Measurements from ENCODE around the gene VEPH1. TPM values are rescaled to one million over a fixed set of nuclear protein-coding genes. Genes with fewer than 3 reads are reported as not detected.

The VEPH1 gene
- total RNA-seq, 1 experiment from 2014 or later = not detected

GRCh38 chr3:157464321-157464720, 38.9 kb downstream of the VEPH1 start:
- DNase-seq = no peak

GRCh38 chr3:157463816-157464215, 39.4 kb downstream of the VEPH1 start:
- no peak for DNase-seq
- no peaks in the 10 kb centered on the region for H3K9me3 ChIP-seq
- H3K4me3 ChIP-seq = no peak overlapping the region
- no peaks in the 10 kb centered on the region for H3K36me3 ChIP-seq
- no peaks in the 10 kb centered on the region for H3K27me3 ChIP-seq

More at GRCh38 chr3:157464321-157464720, 38.9 kb downstream of the VEPH1 start:
- Histone ChIP-seq H3K36me3 (no peaks in the 10 kb centered on the region), H3K4me3 (no peak overlapping the region), H3K9me3 (no peaks in the 10 kb centered on the region), H3K27me3 (no peaks in the 10 kb centered on the region)

- DNase-seq = peak; percentile 41
- no peak overlapping the region for H3K4me3 ChIP-seq
These were observed 43.0 kb downstream of the VEPH1 start for GRCh38 chr3:157460253-157460652.

GRCh38 chr3:157459706-157460105, 43.5 kb downstream of the VEPH1 start:
- Histone ChIP-seq H3K4me3 (no peak overlapping the region), H3K9me3 (0 out of 2 replicates have a peak, but pooled peaks cover 2% of the 10 kb centered on the region), H3K36me3 (no peaks in the 10 kb centered on the region), H3K27me3 (no peaks in the 10 kb centered on the region)
- DNase-seq = no peak

More at GRCh38 chr3:157460253-157460652, 43.0 kb downstream of the VEPH1 start:
- Histone ChIP-seq H3K36me3 (no peaks in the 10 kb centered on the region), H3K27me3 (no peaks in the 10 kb centered on the region), H3K9me3 (0 out of 2 replicates have a peak, but pooled peaks cover 2% of the 10 kb centered on the region)

- DNase-seq = no peak
These were observed 49.4 kb downstream of the VEPH1 start for GRCh38 chr3:157453824-157454223.

GRCh38 chr3:157452097-157452496, 51.1 kb downstream of the VEPH1 start:
- DNase-seq = no peak
- no peaks in the 10 kb centered on the region for H3K9me3 ChIP-seq

More at GRCh38 chr3:157453824-157454223, 49.4 kb downstream of the VEPH1 start:
- H3K27me3 ChIP-seq = no peaks in the 10 kb centered on the region
- no peaks in the 10 kb centered on the region for H3K36me3 ChIP-seq
- 0 out of 2 replicates have a peak, but pooled peaks cover 2% of the 10 kb centered on the region for H3K9me3 ChIP-seq
- H3K4me3 ChIP-seq = no peak overlapping the region

GRCh38 chr3:157447026-157447694, 56.1 kb downstream of the VEPH1 start:
- H3K4me3 ChIP-seq = no peak overlapping the region
- H3K9me3 ChIP-seq = no peaks in the 10 kb centered on the region
- no peaks in the 10 kb centered on the region for H3K27me3 ChIP-seq
- DNase-seq = no peak
- H3K36me3 ChIP-seq = no peaks in the 10 kb centered on the region

More at GRCh38 chr3:157452097-157452496, 51.1 kb downstream of the VEPH1 start:
- H3K27me3 ChIP-seq = no peaks in the 10 kb centered on the region
- no peaks in the 10 kb centered on the region for H3K36me3 ChIP-seq
- no peak overlapping the region for H3K4me3 ChIP-seq

GRCh38 chr3:157445857-157446256, 57.4 kb downstream of the VEPH1 start:
- no peak for DNase-seq
- Histone ChIP-seq H3K27me3 (no peaks in the 10 kb centered on the region), H3K36me3 (no peaks in the 10 kb centered on the region), H3K9me3 (no peaks in the 10 kb centered on the region), H3K4me3 (no peak overlapping the region)

GRCh38 chr3:157444797-157445184, 58.4 kb downstream of the VEPH1 start:
- DNase-seq = no peak
- Histone ChIP-seq H3K27me3 (no peaks in the 10 kb centered on the region), H3K9me3 (no peaks in the 10 kb centered on the region), H3K36me3 (no peaks in the 10 kb centered on the region), H3K4me3 (no peak overlapping the region)

- Histone ChIP-seq H3K36me3 (no peaks in the 10 kb centered on the region), H3K9me3 (no peaks in the 10 kb centered on the region), H3K27me3 (no peaks in the 10 kb centered on the region), H3K4me3 (no peak overlapping the region)
- DNase-seq = no peak
These were observed 59.1 kb downstream of the VEPH1 start for GRCh38 chr3:157443905-157444796.

- no peaks in the 10 kb centered on the region for H3K36me3 ChIP-seq
- no peak overlapping the region for H3K4me3 ChIP-seq
- no peaks in the 10 kb centered on the region for H3K9me3 ChIP-seq
- H3K27me3 ChIP-seq = no peaks in the 10 kb centered on the region
- no peak for DNase-seq
These were observed 60.5 kb downstream of the VEPH1 start for GRCh38 chr3:157442729-157443128.

GRCh38 chr3:157441102-157441624, 62.1 kb downstream of the VEPH1 start:
- no peaks in the 10 kb centered on the region for H3K36me3 ChIP-seq
- DNase-seq = no peak
- no peaks in the 10 kb centered on the region for H3K9me3 ChIP-seq
- H3K27me3 ChIP-seq = no peaks in the 10 kb centered on the region
- no peak overlapping the region for H3K4me3 ChIP-seq

GRCh38 chr3:157438194-157438730, 65.0 kb downstream of the VEPH1 start:
- peak overlapping the region; percentile 56 for H3K4me3 ChIP-seq
- H3K9me3 ChIP-seq = no peaks in the 10 kb centered on the region
- H3K36me3 ChIP-seq = no peaks in the 10 kb centered on the region
- peak; percentile 18 for DNase-seq
- H3K27me3 ChIP-seq = no peaks in the 10 kb centered on the region

- H3K4me3 ChIP-seq = peak within 1 kb of the TSS; percentile 56
- no peaks in the 10 kb centered on the region for H3K27me3 ChIP-seq
- peak; percentile 65 for DNase-seq
- no peaks in the 10 kb centered on the region for H3K36me3 ChIP-seq
- H3K9me3 ChIP-seq = no peaks in the 10 kb centered on the region
These were observed 66.5 kb downstream of the VEPH1 start, which contains the start of gene PTX3 for GRCh38 chr3:157436583-157437291. TSS of gene PTX3 (plus strand) at chr3:157436850. CDS start at chr3:157436934, 84 bp downstream.

GRCh38 chr3:157429708-157430107, 73.5 kb downstream of the VEPH1 start:
- no peak overlapping the region for H3K4me3 ChIP-seq
- DNase-seq = no peak
- no peaks in the 10 kb centered on the region for H3K9me3 ChIP-seq
- no peaks in the 10 kb centered on the region for H3K36me3 ChIP-seq
- no peaks in the 10 kb centered on the region for H3K27me3 ChIP-seq

- no peaks in the 10 kb centered on the region for H3K36me3 ChIP-seq
- H3K27me3 ChIP-seq = no peaks in the 10 kb centered on the region
- no peaks in the 10 kb centered on the region for H3K9me3 ChIP-seq
- no peak overlapping the region for H3K4me3 ChIP-seq
- DNase-seq = no peak
These were observed 74.4 kb downstream of the VEPH1 start for GRCh38 chr3:157428853-157429252.
